Activated CD4-positive, CD25-positive, alpha-beta regulatory T cell treated with anti-CD3 and anti-CD28 coated beads, Interleukin-2, amount 50 U/mL, for 24 hours (primary cell): ENCODE results near the gene CRLF1.

ENCODE experiments used
- ATAC-seq, 2 donors: fragments of 150-1000 bp; cut with Tn5 transposase; one replicate each; pipeline ENCODE4 v1.10.0; 2021; ENCODE audit warnings: mild to moderate bottlenecking in 1 of 2, moderate library complexity in 1 of 2

CRLF1 gene

DNA sequence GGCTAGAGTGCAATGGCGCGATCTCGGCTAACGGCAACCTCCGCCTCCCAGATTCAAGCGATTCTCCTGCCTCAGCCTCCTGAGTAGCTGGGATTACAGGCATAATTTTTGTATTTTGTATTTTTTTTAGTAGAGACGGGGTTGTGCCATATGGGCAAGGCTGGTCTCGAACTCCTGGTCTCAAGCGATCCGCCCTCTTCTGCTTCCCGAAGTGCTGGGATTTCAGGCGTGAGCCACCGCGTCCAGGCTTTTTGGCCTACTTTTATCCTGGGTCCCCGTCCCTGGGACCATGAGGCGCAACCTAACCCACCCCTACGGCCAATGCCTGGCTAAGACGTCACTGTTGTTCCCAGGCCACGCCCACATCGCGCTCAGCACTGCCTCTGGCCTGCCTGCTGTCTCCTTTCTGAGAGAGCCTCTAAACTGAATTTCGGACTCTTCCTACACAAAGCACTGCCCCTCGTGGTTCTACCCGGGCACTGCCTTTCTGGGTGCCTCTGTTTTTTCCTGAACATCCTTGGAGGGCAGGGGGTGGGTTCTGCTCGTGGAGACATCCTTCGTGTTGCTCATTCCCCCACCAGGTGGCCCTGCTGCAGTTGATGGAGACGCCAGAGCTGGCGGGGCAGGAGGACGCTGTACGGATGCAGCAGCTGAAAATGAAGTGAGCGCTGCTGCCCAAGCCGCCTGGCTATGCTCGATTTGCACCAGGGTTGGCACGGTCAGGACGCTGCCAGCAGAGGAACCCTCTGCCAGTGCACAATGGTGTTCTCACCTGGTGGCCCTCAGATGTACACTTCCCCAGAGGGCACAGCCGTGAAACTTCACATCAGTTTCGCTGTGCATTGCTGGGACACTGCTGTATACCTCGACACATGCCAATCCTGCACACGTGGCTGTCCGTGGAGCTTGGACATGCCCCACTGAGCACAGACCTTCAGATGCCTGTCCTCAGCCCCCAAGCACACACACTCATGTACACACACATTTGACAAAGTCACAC lies 16.0 kb downstream of the CRLF1 start:
- ATAC-seq = no peak

DNA sequence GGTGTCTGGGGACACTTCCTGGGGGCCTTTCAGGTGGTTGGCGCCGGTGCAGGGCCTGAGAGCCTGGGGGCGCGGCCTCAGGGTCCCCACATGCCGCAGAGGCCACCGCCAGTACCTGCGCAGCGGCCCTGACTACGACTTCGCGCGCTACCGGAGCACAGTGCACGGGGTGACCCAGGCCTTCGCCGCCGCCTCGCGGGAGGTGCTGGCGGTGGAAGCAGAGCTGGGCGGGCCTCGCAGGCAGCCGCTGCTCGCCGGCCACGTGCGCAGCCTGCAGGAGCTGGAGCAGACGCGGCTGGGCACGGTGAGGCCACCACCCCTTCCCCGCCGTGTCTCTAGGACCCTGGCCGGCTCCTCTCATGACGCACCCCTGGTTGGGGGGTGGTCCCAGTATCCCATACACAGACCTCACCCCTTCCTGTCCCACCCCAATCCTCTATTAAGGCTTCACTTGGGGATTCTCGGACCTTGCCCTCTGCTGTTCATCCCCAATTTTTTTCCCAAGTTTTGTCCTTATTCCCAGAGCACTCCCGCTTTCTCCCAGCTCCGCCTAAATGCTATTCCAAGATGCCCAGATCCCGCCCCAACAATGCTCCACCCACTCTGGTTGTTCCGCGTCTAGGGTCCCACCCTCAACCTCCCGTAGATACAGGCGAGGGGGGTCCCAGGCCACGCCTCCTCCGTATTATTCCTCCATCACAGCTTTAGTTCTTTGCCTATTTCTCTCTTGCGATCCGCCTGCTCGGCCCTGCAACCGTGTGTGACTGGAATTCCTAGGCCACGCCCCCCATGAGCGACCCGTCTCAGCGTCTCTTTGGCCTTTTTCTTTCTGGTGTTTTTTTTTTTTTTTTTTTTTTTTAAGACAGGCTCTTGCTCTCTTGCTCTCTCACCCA lies 17.0 kb downstream of the CRLF1 start:
- peak; percentile 50 to 59 for ATAC-seq

DNA sequence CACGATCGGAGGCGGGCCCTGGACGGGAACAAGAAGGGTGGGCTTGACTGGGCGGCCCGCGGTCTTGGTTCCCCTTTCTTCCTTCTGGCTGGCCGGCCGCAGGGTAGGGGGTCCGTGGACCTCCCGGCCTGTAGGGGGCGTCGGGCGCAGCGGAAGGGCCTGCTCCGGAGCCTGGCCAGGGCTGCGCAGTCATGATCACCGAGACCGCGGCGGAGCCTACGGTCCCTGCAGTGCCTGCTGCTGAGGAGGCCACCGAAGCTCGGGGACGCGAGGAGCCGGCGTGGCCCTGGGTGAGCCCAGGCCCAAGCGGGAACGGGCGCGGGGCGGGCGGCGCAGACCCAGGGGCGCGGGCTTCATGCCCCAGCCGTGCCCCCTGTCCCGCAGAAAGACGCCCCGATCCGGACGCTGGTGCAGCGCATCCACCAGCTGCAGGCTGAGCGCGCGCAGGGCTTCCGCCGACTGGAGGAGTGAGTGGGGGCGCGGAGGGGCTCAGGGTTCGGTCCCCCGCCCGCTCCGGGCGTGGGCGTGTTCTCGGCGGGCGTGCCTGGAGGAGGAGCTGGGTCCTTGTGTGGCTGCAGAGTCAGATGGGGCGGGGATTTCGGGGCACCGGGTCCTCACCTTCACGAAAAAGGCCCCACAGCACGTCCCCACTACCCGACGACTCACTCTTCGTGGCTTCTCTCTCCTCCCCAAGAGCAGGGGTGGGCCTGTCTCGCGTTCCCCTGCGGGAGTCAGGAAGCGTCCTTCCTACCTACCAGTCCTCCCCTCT lies 17.8 kb downstream of the CRLF1 start, which contains the start of gene REX1BD:
Gene REX1BD, plus strand, starts transcription at position 188 of the 769 bp plus-strand sequence. Its CDS starts 4 bp downstream, at position 192.
- peak; percentile 86 to 87 for ATAC-seq

DNA sequence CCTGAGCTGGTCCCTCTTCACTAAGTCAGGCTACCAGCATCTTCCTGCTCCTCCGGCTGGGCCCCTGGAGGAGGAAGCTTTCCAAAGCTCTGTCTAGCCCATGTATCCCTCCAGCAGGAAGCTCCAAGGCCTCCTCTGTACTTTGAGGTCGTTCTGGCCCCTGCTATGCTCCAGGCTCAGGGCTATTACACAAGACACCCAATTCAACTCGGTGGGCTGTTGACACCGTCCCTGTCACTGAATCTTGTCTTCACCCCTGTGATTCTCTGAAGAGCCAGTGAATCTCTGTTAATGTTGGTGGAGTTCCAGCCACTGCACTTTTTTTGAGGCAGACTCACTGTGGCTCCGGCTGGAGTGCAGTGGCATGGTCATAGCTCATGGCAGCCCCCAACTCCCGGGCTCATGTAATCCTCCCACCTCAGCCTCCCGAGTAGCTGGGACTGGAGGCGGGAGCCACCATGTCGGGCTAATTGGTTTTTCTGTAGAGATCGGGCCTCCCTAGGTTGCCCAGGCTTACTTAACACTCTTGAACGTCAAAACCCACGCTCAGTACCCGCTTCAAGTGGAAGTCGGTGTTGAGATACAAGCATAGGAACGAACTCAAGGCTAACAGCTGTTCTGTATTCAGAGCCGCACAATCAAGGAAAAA lies 18.5 kb downstream of the CRLF1 start:
- ATAC-seq = peak in 1 of 2 donors; percentile 1

DNA sequence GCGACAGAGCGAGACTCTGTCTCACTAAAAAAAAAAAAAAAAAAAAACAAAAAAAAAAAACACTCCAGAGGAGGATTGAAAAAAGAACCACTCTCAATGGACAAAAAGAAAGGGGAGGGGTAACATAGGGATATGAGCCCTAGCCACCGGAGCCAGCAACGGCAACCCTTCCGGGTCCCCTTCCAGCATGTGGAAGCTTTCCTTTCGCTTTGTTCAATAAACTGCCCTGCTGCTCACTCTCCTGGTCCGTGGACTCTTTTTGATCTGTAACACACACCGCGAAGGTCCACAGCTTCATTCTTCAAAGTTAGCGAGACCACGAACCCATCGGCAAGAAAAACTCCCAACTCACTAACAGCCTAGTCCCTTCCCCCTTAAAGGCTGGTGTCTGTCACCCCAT lies 19.0 kb downstream of the CRLF1 start:
- no peak for ATAC-seq

DNA sequence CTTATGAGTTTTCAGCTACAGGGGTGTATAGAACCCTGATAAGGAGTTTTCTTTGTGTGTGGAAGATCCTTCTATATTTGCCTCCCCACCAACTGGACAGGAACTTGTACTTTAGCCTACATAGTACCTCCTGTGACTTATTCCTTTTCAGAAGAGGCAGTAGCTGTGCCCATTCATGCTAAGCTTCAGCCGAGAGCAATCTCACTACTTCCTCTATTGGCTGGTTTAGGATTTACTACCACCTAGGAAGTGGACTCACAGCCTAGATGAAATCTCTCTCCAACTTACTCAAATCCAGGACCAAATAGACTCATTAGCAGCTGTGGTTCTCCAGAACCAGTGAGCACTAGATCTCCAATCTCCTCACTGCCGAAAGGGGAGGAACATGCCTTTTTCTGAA lies 20.3 kb downstream of the CRLF1 start:
- ATAC-seq = no peak

DNA sequence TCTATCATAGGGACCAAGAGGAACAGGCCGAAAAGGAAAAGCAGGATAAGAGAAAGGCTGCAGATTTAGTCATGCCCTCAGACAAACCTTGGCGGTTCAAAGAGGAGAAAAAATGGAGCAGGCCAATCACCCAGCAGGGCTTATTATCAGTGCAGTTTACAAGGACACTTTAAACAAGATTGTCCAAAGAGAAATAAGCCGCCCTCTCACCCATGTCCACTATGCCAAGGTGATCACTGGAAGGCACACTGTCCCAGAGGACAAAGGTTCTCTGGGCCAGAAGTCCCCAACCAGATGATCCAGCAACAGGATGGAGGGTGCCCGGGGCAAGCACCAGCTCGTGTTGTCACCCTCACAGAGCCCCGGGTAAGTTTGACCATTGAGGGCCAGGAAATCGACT lies 26.3 kb downstream of the CRLF1 start:
- no peak for ATAC-seq

DNA sequence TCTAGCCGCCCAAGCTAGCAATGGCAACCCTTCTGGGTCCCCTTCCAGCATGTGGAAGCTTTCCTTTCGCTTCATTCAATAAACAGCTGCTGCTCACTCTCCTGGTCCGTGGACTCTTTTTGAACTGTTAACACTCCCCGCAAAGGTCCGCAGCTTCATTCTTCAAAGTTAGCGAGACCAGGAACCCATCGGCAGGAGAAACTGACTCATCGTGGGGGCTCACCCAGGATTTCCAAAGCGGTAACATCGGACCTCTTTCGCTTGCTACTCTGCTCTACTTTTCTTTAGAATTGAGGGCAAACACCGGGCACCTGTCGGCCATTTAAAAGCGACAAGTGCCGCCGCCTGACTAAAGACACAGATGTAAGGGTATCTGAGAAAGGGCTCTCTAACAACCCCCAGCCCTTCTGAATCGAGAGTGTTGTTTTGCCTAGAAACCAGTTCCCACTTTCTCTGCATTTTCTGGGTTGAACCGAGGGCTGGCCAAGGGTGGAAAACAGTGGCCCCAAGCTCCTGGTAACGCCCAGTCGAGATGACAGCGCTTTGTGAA lies 29.2 kb downstream of the CRLF1 start:
- ATAC-seq = no peak

DNA sequence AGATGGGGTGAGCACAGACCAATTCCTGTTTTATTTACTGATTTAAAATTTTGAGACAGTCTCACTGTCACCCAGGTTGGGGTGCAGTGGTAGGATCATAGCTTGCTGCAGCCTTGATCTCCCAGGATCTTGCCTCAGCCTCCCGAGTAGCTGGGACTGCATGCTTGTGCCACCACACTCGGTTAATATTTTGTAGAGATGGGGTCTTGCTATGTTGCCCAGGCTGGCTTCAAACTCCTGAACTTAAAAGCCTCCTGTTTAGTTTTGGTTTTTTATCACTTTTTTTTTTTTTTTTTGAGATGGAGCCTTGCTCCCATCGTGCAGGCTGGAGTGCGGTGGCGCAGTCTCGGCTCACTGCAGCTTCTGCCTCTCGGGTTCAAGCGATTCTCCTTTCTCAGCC lies 30.2 kb downstream of the CRLF1 start:
- ATAC-seq = no peak

DNA sequence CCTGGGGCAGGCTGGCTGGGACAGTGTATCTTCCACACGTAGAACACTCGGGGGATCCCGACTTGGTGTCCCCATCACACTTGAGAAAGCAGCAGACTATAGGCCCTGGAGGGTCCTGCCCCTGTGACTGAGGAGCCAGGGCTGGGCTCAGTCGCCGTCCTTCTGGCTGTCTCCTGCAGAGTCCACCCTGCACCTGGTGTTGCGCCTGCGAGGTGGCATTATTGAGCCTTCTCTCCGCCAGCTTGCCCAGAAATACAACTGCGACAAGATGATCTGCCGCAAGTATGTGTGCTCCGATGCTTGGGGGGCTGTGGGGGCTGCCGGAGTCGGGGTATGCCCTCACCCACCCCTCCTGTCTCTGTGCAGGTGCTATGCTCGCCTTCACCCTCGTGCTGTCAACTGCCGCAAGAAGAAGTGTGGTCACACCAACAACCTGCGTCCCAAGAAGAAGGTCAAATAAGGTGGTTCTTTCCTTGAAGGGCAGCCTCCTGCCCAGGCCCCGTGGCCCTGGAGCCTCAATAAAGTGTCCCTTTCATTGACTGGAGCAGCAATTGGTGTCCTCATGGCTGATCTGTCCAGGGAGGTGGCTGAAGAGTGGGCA lies 31.8 kb downstream of the CRLF1 start:
- ATAC-seq = no peak

DNA sequence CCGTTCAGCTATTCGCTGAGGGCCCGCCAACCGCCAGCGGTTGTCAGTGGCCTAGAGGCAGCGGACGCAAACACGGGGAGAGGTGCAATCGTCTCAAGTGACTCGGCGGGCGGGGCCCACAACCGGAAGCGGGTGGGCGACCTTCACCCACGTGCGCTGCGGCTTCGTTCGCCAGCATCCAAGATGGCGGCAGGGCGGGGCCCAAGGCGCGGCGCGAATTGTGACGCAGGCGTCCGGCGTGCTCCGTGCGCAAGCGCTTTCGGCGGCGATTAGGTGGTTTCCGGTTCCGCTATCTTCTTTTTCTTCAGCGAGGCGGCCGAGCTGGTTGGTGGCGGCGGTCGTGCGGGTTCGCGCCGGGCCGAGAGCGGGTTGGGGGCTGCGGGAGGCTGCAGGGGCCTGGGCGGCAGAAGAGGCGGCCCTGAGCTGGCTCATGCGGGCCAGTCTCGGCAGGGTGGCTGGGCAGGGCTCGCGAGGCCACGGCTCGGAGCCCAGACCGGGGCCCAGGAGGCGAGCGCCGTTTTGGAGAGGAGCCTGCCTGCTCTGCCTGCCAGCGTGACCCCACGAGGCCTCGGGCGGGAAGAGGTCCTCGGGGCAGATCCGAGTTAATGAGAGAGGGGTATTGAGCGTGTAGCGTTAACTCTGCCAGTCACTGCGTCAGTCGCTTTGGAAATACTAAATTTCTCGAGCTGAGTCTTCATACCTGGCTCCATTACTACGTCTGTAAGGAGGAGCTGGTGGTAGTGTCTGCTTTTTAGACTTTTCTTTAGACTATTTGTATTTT lies 34.8 kb downstream of the CRLF1 start, which contains the start of gene UBA52:
Gene UBA52, plus strand, starts transcription at position 294 of the 781 bp plus-strand sequence. CDS start 1,444 bp downstream, outside the sequence.
- peak; percentile 95 to 97 for ATAC-seq

DNA sequence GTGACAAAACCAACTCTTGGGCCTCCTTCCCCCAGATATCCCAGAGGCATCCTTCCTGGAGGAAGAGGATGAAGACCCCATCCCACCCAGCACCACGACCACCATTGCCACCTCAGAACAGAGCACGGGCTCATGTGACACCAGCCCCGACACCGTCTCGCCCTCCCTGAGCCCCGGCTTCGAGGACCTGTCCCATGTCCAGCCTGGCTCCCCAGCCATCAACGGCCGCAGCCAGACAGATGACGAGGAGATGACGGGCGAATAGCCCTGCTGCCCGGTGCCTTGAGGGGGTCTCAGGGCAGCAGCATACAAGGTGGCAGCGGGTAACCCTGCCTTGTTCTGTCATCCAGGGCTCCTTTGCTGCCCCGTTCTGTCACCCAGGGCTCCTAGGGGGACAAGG lies 38.2 kb downstream of the CRLF1 start:
- ATAC-seq = no peak

DNA sequence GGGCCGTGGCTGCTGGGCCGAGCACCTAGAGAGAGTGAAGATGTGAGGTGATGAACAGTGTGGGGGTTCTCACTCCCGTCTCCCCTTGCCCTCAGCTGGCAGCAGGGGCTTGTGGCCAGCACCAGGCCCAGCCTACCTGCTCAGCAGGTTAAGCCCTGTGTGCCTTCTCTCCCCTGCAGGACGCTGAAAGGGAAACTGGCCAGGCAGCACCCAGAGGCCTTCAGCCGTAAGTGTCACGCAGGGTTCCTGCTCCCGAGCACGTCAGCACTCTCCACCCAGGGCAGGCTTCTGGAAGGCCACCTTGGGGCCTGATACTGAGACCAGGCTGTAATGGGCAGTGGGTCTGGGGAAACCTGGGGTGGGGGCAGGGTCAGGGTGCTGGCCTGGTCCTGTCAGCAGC lies 39.6 kb downstream of the CRLF1 start:
- ATAC-seq = no peak

DNA sequence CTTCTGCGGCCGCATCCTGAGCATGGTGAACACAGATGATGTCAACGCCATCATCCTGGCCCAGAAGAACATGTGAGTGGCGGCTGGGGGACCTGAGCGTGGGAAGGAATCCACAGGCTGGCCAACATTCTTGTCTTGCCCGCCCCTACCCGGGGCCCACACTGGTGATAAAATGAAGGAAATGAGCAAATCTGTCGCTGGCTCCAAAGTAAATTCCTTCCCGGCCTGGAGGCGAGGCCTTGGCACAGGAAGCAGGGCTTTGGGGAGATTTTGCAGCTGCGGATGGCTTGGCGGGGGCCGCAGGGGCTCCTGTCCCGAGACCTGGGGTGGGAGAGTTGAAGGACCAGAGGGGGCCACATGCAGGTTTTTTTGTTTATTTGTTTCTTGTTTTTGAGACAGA lies 44.5 kb downstream of the CRLF1 start:
- ATAC-seq = no peak

DNA sequence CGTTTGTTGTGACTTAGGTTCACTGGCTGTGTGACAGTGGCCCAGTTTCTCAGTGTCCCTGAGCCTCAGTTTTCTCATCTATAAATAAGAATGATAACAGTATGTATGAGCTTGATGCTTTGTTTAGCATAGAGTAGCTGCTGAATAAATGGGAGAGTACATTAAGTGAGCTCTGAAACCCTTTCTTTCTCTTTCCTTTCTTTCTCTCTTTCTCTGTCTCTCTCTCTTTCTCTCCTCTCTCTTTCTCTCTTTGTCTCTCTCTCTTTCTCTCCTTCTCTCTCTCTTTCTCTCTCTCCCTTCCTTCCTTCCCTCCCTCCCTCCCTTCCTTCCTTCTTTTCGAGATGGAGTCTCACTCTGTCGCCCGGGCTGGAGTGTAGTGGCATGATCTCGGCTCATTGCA lies 46.9 kb downstream of the CRLF1 start:
- no peak for ATAC-seq

DNA sequence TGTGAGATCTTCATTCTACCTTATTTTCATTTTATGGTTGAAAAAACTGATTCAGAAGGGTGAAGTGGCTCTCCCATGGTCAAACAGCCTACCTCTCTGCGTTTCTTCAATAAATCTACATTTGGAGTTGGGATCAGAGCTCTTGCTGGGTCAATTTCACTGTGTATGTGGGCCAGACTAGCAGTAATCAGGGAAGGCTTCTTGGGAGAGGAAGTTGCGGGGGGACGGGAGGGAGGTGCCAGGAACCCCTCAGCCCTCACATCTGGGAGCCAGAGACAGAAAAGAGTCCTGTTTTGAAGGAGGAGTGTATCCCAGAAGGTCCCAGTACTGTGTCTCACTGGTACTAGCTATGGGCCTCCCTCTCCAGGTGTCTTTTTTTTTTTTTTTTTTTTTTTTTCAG lies 48.0 kb downstream of the CRLF1 start:
- no peak for ATAC-seq

DNA sequence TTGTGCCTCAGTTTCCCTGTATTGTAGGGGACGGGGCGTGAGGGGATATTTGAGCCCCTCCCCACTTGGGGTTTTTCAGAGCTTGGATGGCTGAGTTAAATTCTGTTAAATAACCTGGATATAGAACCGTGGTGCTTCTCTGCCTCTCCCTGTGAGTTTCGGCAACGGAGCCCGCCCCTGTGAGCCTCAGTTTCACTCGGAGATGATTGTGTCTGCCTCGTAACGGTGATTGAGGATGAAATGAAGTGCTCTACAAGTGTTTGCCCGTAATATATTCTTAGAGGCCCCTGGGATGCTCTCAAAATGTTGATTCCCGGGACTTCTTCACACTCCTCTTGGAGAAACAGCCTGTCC lies 48.4 kb downstream of the CRLF1 start:
- ATAC-seq = no peak

DNA sequence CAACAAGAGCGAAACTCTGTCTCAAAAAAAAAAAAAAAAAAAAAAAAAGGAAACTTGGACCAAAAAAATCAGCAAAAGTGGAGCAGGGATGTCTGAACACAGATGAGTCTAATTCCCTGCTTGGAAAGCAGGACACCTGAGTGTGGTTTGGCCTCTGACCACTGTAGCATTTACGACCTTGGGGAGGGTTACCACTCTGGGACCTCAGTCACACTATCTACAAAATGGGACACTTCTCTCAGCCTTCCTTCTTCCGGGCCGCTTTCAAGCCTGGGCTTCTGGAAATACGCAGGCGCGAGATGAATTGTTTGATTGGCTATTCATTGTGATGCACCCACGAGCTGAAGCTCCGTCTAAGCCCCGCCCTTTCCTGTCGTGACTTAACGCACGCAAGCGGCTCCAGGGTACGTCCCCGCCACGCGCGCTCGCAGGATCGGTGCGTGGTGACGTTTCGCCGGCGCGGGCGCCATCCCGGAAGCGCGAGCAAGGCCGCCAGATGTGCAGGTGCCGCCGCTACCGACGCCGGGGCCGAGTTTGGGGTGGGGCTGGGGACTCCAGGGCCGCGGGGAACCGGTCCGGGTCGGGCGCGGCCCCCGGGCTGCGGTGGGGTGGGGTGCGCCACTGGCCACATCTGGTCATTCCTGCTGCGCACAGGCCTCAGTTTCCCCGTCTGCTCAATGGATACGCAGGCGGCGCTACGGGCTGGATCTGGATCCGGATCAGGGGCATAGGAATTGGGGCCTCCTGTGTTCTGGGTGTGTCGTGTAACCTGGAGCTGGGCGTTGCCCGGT lies 49.0 kb downstream of the CRLF1 start, which contains the start of gene KXD1:
Gene KXD1, plus strand, starts transcription at position 460 of the 791 bp plus-strand sequence. CDS start 4,187 bp downstream, outside the sequence.
- peak; percentile 99 for ATAC-seq

DNA sequence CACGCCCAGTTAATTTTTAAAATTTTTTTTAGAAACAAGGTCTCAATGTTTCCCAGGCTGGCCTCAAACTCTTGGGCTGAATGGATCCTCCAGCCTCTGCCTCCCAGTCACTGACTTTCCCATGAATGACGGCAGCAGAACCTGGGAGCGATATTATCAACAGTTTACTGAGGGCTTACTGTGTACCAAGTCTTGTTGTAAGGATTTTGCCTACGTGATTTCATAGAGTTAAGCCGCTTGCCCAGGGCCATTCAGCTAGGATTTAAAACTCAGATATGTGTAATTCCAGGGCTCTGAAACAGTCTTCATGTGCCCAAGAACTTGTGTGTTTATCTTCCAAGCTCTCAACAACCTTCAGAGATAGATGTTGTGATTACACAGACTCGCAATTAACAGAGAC lies 55.0 kb downstream of the CRLF1 start:
- no peak for ATAC-seq
